ENCODE data around the gene RASAL3.
"Not testable (repeated sequence)": the region's sequence is repeated elsewhere in the genome, so short reads cannot be mapped to it uniquely, and the experiment has no call there.

The RASAL3 gene

DNA sequence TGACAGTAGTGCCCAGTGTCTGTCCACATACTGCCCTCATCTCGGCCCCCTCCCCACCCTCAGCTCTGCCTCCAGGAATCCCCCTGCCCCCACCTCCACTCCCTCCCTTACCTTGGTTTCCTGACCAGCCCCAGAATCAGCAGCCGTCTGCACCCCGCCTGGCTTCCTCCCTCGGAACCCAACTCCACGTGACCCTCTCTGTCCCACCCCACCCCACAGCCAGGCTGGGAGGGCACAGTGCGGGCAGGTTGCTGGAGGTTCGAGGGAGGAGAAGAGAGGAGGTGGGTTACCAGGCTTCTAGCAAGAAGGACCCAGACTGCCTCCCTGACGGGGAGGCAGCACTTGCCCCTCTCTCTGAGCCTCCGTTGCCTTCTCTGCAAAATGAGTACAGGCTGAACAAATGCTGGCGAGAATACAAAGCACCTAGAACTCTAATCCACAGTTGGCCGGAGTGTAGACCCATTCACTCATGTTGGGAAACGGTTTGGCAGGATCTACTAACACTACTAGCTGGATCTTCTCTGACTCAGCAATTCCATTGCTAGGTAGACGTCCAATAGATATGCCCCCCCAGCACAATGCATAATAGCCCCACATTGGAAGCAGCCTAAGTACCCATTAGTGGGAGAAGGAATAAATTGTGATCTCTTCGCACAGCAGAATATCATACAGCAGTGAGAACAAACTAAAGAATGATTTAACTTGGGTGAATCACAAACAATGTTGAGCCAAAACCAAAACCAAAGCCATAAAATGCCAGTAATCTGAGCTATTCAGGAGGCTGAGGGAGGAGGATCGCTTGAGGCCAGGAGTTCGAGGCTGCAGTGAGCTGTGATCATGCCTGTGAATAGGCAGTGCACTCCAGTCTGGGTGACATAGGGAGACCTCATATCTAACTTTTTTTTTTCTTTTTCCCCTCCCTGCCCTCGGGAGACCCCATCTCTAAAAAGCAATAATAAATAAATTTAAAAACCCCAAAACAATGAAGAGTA lies at the start of gene RASAL3:
Gene RASAL3 (minus strand): TSS at position 151 of the 992 bp plus-strand sequence. CDS start 186 bp downstream, outside the sequence.
- no peak for FAIRE-seq

DNA sequence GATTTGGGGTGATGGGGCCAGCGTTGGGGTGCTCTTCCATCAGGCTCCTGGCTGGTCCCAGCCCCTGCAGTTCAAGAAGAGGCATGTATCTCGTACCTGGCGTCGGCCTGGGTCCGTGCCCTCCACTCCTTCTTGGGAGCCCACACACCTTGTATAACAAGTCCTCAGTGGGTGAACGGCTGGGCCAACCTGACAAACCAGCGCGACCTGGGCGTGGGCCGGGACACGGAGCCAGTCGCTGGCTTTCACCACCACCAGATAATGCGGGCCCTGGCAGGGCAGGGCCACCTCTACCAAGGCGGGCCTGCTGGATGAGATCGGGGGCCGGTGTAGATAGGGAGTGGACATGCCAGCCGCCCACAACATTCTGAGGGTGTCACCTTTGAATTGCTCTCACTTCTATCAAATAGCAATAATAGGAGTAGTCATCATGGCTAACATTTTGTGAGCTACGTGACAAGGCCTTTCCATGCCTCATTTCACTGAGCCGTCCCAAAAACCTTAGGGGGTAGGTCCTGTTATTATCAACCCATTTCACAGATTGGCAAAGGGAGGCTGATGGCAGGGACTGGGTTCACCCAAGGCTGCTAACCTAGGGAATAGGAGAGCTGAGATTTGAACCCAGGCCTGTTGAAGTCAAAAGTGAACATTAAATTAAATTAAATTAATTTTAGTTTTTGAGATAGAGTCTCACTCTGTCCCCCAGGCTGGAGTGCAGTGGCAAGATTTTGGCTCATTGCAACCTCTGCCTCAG lies 47.5 kb upstream of the RASAL3 start:
- no peak for FAIRE-seq

DNA sequence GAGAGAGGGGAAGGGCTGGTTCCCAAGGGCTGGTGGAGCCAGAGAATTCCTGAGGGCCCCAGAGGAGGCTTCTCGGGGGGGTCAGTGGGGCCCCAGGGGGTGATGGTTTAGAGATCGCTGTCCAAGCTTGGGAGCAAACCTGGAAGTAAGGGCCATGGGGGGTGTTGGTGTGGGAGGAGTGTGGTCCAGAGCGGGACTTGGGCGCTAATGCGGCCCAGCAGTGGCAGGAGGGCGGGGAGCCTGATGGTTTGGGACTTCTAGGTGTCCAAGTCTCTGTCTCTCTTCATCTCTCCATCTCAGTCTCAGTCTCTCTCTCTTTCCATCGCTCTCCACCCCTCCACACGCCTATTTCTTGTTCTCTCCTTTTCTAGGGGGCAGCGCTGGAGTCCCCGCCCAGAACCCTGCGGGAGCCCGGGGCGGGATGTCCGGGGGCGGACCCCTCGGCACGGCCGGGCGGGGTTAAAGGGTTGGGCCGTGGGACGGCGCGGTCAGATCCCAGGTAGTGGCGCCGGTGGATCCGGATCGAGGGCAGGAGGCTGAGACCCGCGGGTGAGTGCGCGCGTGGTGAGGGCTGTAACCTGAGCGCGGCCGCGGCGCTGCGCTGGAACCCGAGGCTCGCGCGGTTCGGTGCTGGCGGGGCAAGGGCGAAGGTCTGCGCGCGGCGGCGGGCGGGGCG lies 43.8 kb upstream of the RASAL3 start, which contains the start of gene CYP4F22:
Gene CYP4F22 (plus strand): TSS at position 491 of the 676 bp plus-strand sequence. CDS start 16,812 bp downstream, outside the sequence.
- no peak for FAIRE-seq

GRCh38 chr19:15507068-15508034 lies 43.0 kb upstream of the RASAL3 start:
- FAIRE-seq, result no peak

- no peak for FAIRE-seq
Measured at GRCh38 chr19:15506074-15506571, 41.8 kb upstream of the RASAL3 start.

DNA sequence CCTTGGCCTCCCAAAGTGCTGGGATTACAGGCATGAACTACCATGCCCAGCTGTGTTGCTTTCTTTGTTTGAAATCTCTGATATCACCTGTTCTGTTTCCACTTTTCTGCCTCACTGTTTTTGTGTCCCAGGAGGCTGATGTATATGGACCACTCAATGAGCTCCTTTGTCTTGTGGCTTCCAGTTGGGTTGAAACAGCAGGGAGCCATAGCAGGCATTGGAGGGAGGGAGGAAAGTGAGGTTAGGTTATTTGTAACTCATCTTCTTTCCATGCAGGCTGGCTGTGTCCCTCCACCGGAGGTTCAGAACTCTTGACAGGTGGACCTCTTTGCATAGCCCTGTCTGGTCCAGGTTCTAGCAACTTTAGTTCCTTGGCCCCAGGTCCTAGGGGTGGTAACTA lies 37.9 kb upstream of the RASAL3 start:
- FAIRE-seq, result no peak

GRCh38 chr19:15501596-15501995 lies 37.3 kb upstream of the RASAL3 start:
- no peak for FAIRE-seq

DNA sequence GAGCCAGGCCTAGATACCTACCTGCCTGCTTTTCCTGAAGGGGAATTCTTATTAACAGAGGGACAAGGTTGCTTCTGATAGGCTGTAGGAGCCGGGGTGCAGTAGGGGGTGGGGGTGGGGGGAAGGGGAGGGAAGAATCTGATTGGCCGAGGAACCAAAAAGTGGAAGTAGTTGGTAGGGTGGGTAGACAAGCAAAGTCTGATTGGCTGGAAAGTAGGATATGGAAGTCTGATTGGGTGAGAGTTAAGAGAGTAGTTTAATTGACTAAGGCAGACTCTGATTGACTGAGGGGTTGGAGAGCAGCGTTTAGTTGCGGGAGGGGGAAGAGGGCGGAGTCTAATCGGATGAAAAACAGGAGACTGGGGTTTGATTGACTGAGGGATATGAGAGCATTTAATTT lies 34.6 kb upstream of the RASAL3 start:
- no peak for FAIRE-seq

DNA sequence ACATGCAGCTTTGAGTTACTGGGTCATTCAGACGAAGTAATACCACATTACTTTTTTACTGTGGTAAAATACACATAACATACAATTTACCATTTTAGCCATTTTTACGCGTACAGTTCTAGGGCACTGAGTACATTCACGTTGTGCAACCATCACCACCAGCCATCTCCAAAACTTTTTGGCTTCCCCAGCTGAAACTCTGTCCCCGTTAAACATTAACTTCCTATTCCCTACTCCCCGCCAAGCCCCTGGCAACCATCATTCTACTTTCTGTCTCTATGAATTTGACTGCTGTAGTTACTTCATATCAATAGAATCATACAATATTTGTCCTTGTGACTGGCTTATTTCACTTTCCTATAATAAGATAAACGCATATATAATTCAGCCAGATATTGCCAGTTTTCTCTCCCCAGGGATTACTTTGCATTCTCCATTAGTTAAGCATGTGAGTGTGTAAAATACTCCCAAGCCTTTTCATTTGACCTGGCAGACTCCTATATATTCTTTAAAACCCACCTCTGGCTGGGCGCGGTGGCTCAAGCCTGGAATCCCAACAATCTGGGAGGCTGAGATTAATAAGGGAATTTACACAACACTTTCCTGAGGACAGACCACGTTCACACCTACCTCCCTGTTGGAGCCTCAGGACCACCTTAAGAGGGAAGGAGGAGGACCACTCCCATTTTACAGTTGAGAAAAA lies 34.0 kb upstream of the RASAL3 start:
- FAIRE-seq, result no peak

DNA sequence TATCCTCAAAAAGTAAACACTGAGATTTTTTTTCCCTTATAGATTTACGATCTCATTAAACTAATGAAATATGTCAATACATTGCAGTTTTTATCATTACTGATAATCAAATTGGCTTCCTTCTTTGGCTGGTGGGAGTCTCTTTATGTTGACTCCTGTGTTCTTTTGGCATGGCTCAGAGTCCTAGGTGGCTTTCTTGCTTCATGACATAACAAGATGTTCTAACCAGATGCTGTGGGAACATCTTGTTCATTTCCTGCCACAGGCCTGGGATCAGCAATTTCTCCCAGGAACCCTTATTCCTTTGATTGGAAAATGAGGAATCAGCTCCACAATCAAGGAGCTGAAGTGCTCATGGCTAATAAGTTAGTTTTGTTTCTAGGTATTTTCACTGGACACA lies 30.8 kb upstream of the RASAL3 start:
- FAIRE-seq, result no peak

- FAIRE-seq, result no peak
Measured at GRCh38 chr19:15488489-15489226, 24.3 kb upstream of the RASAL3 start.

- FAIRE-seq, result no peak
Measured at GRCh38 chr19:15487038-15487437, 22.7 kb upstream of the RASAL3 start.

GRCh38 chr19:15485768-15486167 lies 21.4 kb upstream of the RASAL3 start:
- FAIRE-seq, result not testable (repeated sequence)

DNA sequence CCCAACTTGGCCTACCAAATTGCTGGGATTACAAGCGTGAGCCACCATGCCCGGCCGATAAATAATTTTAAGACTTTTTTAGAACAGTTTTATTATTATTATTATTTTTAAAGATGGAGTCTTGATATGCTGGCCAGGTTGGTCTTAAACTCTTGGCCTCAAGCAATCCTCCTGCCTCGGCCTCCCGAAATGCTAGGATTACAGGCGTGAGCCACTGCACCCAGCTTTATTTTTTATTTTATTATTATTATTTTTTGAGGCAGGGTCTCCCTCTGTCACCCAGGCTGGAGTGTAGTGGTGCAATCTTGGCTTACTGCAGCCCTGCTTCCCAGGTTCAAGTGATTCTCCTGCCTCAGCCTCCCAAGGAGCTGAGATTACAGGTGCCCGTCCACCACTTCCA lies 16.7 kb upstream of the RASAL3 start:
- FAIRE-seq, result not testable (repeated sequence)

GRCh38 chr19:15479391-15480345 lies 15.3 kb upstream of the RASAL3 start, which contains the start of gene PGLYRP2:
TSS of gene PGLYRP2 (minus strand) at chr19:15479501. CDS start at chr19:15479371, 130 bp downstream.
- no peak for FAIRE-seq

GRCh38 chr19:15476325-15476724 lies 12.0 kb upstream of the RASAL3 start:
- FAIRE-seq, result no peak

DNA sequence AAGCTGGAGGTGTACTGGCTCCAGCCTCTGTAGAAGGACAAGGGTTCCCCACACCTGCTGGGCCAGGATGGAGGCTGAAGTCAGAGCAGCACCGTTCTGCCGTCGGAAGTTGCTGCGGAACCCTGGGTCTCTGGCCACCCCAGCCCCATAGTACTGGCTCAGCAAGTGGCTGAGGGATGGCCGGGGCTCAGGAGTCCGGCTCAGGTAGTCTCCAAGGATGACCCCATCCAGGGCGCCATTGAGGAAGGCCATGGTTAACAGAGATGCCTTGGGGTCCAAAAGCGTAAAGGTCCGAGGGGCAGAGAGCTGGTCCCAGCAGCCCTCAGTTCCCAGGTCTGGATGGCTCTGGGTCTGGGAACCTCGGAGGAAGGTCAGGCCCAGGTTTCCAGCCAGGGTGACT lies 11.3 kb upstream of the RASAL3 start:
- no peak for FAIRE-seq

- FAIRE-seq, result no peak
Measured at GRCh38 chr19:15475169-15475568, 10.8 kb upstream of the RASAL3 start.

DNA sequence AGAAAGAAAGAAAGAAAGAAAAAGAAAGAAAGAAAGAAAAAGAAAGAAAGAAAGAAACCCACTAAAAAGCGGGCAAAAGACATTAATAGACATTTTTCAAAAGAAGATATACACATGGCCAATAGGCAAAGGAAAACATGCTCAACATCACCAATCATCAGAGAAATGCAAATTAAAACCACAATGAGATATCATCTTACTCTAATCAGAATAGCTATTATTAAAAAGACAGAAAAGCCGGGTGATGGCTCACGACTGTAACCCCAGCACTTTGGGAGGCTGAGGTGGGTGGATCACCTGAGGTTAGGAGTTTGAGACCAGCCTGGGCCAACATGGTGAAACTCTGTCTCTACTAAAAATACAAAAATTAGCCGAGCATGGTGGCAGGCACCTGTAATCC lies 9.5 kb upstream of the RASAL3 start:
- not testable (repeated sequence) for FAIRE-seq
